Dendritic cell treated with granulocyte-macrophage colony-stimulating factor and Interleukin-4, amounts not matched to agents 40 ng/mL and 50 ng/mL, for 4 days (primary cell): ENCODE results near the gene LCTL.

Source experiments
- H3K27ac Mint-ChIP-seq: one replicate; pipeline ENCODE4 v1.8.0; 2022; ENCODE audit warnings: mild to moderate bottlenecking, mixed read lengths
- H3K27me3 Mint-ChIP-seq: one replicate; pipeline ENCODE4 v1.8.0; 2022; ENCODE audit warnings: mild to moderate bottlenecking, mixed read lengths
- H3K36me3 Mint-ChIP-seq: one replicate; pipeline ENCODE4 v1.8.0; 2022; ENCODE audit warnings: low read depth, mixed read lengths
- H3K4me1 Mint-ChIP-seq: one replicate; pipeline ENCODE4 v1.8.0; 2022; ENCODE audit warnings: low read depth, mixed read lengths
- H3K4me3 Mint-ChIP-seq: one replicate; pipeline ENCODE4 v1.8.0; 2022; ENCODE audit warnings: mild to moderate bottlenecking, moderate library complexity, mixed read lengths
- H3K9me3 Mint-ChIP-seq: one replicate; pipeline ENCODE4 v1.8.0; 2022; ENCODE audit warnings: mixed read lengths
- intact Hi-C: fragments of 100-400 bp; cut with micrococcal nuclease; formaldehyde crosslinking; loops from one replicate; pipeline ENCODE4 v1.15.0; 2022

LCTL gene

GRCh38 chr15:66586155-66586976, 20.6 kb upstream of the LCTL start:
- no peak overlapping the region for H3K4me3 Mint-ChIP-seq
- intact Hi-C loops = no loop called here
- peaks cover 7% of the 10 kb centered on the region for H3K36me3 Mint-ChIP-seq
- H3K27me3 Mint-ChIP-seq = peaks cover 4% of the 10 kb centered on the region
- H3K4me1 Mint-ChIP-seq = peaks cover 29% of the 10 kb centered on the region
- no peaks in the 10 kb centered on the region for H3K9me3 Mint-ChIP-seq
- H3K27ac Mint-ChIP-seq = peak overlapping the region; percentile 67

- H3K4me3 Mint-ChIP-seq = peak overlapping the region; percentile 39
- H3K4me1 Mint-ChIP-seq = peaks cover 54% of the 10 kb centered on the region
- intact Hi-C loops = no loop called here
- peak overlapping the region; percentile 90 for H3K27ac Mint-ChIP-seq
- peaks cover 7% of the 10 kb centered on the region for H3K36me3 Mint-ChIP-seq
- H3K27me3 Mint-ChIP-seq = peaks cover 2% of the 10 kb centered on the region
- no peaks in the 10 kb centered on the region for H3K9me3 Mint-ChIP-seq
These were observed 16.3 kb upstream of the LCTL start for GRCh38 chr15:66581972-66582537.

- Mint-ChIP-seq H3K27ac (peak overlapping the region; percentile 90), H3K9me3 (no peaks in the 10 kb centered on the region), H3K4me3 (no peak overlapping the region), H3K4me1 (peaks cover 47% of the 10 kb centered on the region), H3K27me3 (peaks cover 2% of the 10 kb centered on the region), H3K36me3 (peaks cover 7% of the 10 kb centered on the region)
- intact Hi-C loops = no loop called here
These were observed 14.8 kb upstream of the LCTL start for GRCh38 chr15:66580643-66581042.

- H3K4me3 Mint-ChIP-seq = peak overlapping the region; percentile 17
- peaks cover 70% of the 10 kb centered on the region for H3K4me1 Mint-ChIP-seq
- H3K36me3 Mint-ChIP-seq = peaks cover 7% of the 10 kb centered on the region
- intact Hi-C loops = no loop called here
- peak overlapping the region; percentile 90 for H3K27ac Mint-ChIP-seq
- no peaks in the 10 kb centered on the region for H3K27me3 Mint-ChIP-seq
- no peaks in the 10 kb centered on the region for H3K9me3 Mint-ChIP-seq
These were observed 12.6 kb upstream of the LCTL start for GRCh38 chr15:66578286-66578875.

GRCh38 chr15:66574596-66574950, 8.8 kb upstream of the LCTL start:
- Mint-ChIP-seq H3K36me3 (no peaks in the 10 kb centered on the region), H3K4me1 (peaks cover 76% of the 10 kb centered on the region), H3K4me3 (no peak overlapping the region), H3K27me3 (no peaks in the 10 kb centered on the region), H3K27ac (peak overlapping the region; percentile 71), H3K9me3 (peaks cover 9% of the 10 kb centered on the region)
- intact Hi-C loops = no loop called here

GRCh38 chr15:66573719-66574595, 8.2 kb upstream of the LCTL start:
- H3K27me3 Mint-ChIP-seq = no peaks in the 10 kb centered on the region
- intact Hi-C loops = no loop called here
- peaks cover 72% of the 10 kb centered on the region for H3K4me1 Mint-ChIP-seq
- H3K27ac Mint-ChIP-seq = peak overlapping the region; percentile 71
- no peaks in the 10 kb centered on the region for H3K36me3 Mint-ChIP-seq
- no peak overlapping the region for H3K4me3 Mint-ChIP-seq
- peaks cover 9% of the 10 kb centered on the region for H3K9me3 Mint-ChIP-seq

- no peaks in the 10 kb centered on the region for H3K27me3 Mint-ChIP-seq
- no peak overlapping the region for H3K4me3 Mint-ChIP-seq
- H3K9me3 Mint-ChIP-seq = peaks cover 9% of the 10 kb centered on the region
- H3K4me1 Mint-ChIP-seq = peaks cover 65% of the 10 kb centered on the region
- intact Hi-C loops = no loop called here
- peak overlapping the region; percentile 71 for H3K27ac Mint-ChIP-seq
- H3K36me3 Mint-ChIP-seq = no peaks in the 10 kb centered on the region
These were observed 7.5 kb upstream of the LCTL start for GRCh38 chr15:66573348-66573718.

- Mint-ChIP-seq H3K27me3 (no peaks in the 10 kb centered on the region), H3K4me3 (no peak overlapping the region), H3K4me1 (peaks cover 61% of the 10 kb centered on the region), H3K27ac (peak overlapping the region; percentile 66), H3K9me3 (peaks cover 9% of the 10 kb centered on the region), H3K36me3 (no peaks in the 10 kb centered on the region)
- intact Hi-C loops = no loop called here
These were observed 6.3 kb upstream of the LCTL start for GRCh38 chr15:66572146-66572545.

GRCh38 chr15:66570842-66571478, 5.2 kb upstream of the LCTL start:
- peaks cover 67% of the 10 kb centered on the region for H3K4me1 Mint-ChIP-seq
- intact Hi-C loops = no loop called here
- H3K4me3 Mint-ChIP-seq = no peak overlapping the region
- peaks cover 9% of the 10 kb centered on the region for H3K9me3 Mint-ChIP-seq
- no peaks in the 10 kb centered on the region for H3K36me3 Mint-ChIP-seq
- H3K27ac Mint-ChIP-seq = peak overlapping the region; percentile 66
- peaks cover 1% of the 10 kb centered on the region for H3K27me3 Mint-ChIP-seq

GRCh38 chr15:66570327-66570726, 4.5 kb upstream of the LCTL start:
- H3K36me3 Mint-ChIP-seq = no peaks in the 10 kb centered on the region
- peaks cover 1% of the 10 kb centered on the region for H3K27me3 Mint-ChIP-seq
- H3K4me1 Mint-ChIP-seq = peaks cover 60% of the 10 kb centered on the region
- intact Hi-C loops = no loop called here
- H3K9me3 Mint-ChIP-seq = peaks cover 9% of the 10 kb centered on the region
- peak overlapping the region; percentile 3 for H3K27ac Mint-ChIP-seq
- H3K4me3 Mint-ChIP-seq = no peak overlapping the region

GRCh38 chr15:66569461-66570137, 3.8 kb upstream of the LCTL start:
- Mint-ChIP-seq H3K27me3 (peaks cover 1% of the 10 kb centered on the region), H3K9me3 (peaks cover 9% of the 10 kb centered on the region), H3K27ac (peak overlapping the region; percentile 3), H3K36me3 (no peaks in the 10 kb centered on the region), H3K4me3 (no peak overlapping the region), H3K4me1 (peaks cover 53% of the 10 kb centered on the region)
- intact Hi-C loops = no loop called here

- intact Hi-C loops = no loop called here
- peaks cover 36% of the 10 kb centered on the region for H3K4me1 Mint-ChIP-seq
- peaks cover 1% of the 10 kb centered on the region for H3K27me3 Mint-ChIP-seq
- no peaks in the 10 kb centered on the region for H3K36me3 Mint-ChIP-seq
- no peak overlapping the region for H3K4me3 Mint-ChIP-seq
- no peak overlapping the region for H3K27ac Mint-ChIP-seq
- peaks cover 9% of the 10 kb centered on the region for H3K9me3 Mint-ChIP-seq
These were observed 2.1 kb upstream of the LCTL start for GRCh38 chr15:66567897-66568296.

GRCh38 chr15:66566963-66567531, 1.2 kb upstream of the LCTL start:
- peaks cover 1% of the 10 kb centered on the region for H3K27me3 Mint-ChIP-seq

More at GRCh38 chr15:66566963-66567531, 1.2 kb upstream of the LCTL start:
- peaks cover 35% of the 10 kb centered on the region for H3K4me1 Mint-ChIP-seq
- peaks cover 9% of the 10 kb centered on the region for H3K9me3 Mint-ChIP-seq
- peak overlapping the region; percentile 27 for H3K4me3 Mint-ChIP-seq
- H3K27ac Mint-ChIP-seq = peak overlapping the region; percentile 55
- intact Hi-C loops = no loop called here
- H3K36me3 Mint-ChIP-seq = no peaks in the 10 kb centered on the region
